Astrocyte (in vitro differentiated cells and primary cell): Measurements from ENCODE around the gene SNAPC4. TPM values are rescaled to one million over a fixed set of nuclear protein-coding genes. Genes with fewer than 3 reads are reported as not detected.

ENCODE experiments used
- DNase-seq: peaks from one replicate; pipeline ENCODE4 v3.0.0-alpha.2; 2010; ENCODE audit warnings: low read depth
- FAIRE-seq: peaks from 2 replicates; lab custom pipeline; 2011; peaks lifted over from hg19 to GRCh38; lab: Jason Lieb, UNC
- H2AFZ ChIP-seq: 2 replicates; pipeline ENCODE4 v1.6.0; 2012; ENCODE audit warnings: low read depth, low read length, inconsistent platforms
- H3K27ac ChIP-seq: 2 replicates; pipeline ENCODE4 v1.5.1; 2011; ENCODE audit warnings: low read depth, low read length, inconsistent platforms
- H3K27me3 ChIP-seq: 2 replicates; pipeline ENCODE4 v1.6.0; 2011; ENCODE audit warnings: low read length, inconsistent platforms; ENCODE audit not compliant: insufficient read depth
- H3K36me3 ChIP-seq: 2 replicates; pipeline ENCODE4 v1.5.1; 2011; ENCODE audit warnings: low read length, inconsistent platforms; ENCODE audit not compliant: insufficient read depth
- H3K4me1 ChIP-seq: 2 replicates; pipeline ENCODE4 v1.5.1; 2011; ENCODE audit warnings: low read length, inconsistent platforms; ENCODE audit not compliant: insufficient read depth
- H3K4me2 ChIP-seq: 2 replicates; pipeline ENCODE4 v1.6.0; 2012; ENCODE audit warnings: low read length, inconsistent platforms
- H3K4me3 ChIP-seq: 2 replicates; pipeline ENCODE4 v1.5.1; 2011; ENCODE audit warnings: low read depth, mild to moderate bottlenecking, low read length, inconsistent platforms; ENCODE audit not compliant: insufficient read depth
- H3K79me2 ChIP-seq: 2 replicates; pipeline ENCODE4 v1.6.0; 2012; ENCODE audit warnings: mild to moderate bottlenecking, low read length, inconsistent platforms; ENCODE audit not compliant: insufficient read depth
- H3K9ac ChIP-seq: 2 replicates; pipeline ENCODE4 v1.6.0; 2012; ENCODE audit warnings: mild to moderate bottlenecking, low read length, inconsistent platforms
- H3K9me3 ChIP-seq: 2 replicates; pipeline ENCODE4 v1.5.1; 2012; ENCODE audit warnings: low read depth, mild to moderate bottlenecking, low read length, inconsistent platforms; ENCODE audit not compliant: insufficient read depth
- H4K20me1 ChIP-seq: 2 replicates; pipeline ENCODE4 v1.6.0; 2012; ENCODE audit warnings: low read length, inconsistent platforms; ENCODE audit not compliant: insufficient read depth
- H3K27ac Mint-ChIP-seq: one replicate; pipeline ENCODE4 v1.8.0; 2021; ENCODE audit warnings: mild to moderate bottlenecking, mixed read lengths; ENCODE audit not compliant: unreplicated experiment
- H3K27me3 Mint-ChIP-seq: one replicate; pipeline ENCODE4 v1.8.0; 2021; ENCODE audit warnings: low read depth, mixed read lengths; ENCODE audit not compliant: unreplicated experiment
- H3K36me3 Mint-ChIP-seq: one replicate; pipeline ENCODE4 v1.8.0; 2021; ENCODE audit warnings: low read depth, mixed read lengths; ENCODE audit not compliant: unreplicated experiment
- H3K4me1 Mint-ChIP-seq: one replicate; pipeline ENCODE4 v1.8.0; 2021; ENCODE audit warnings: low read depth, mixed read lengths; ENCODE audit not compliant: unreplicated experiment
- H3K4me3 Mint-ChIP-seq: one replicate; pipeline ENCODE4 v1.8.0; 2021; ENCODE audit warnings: mild to moderate bottlenecking, moderate library complexity, mixed read lengths; ENCODE audit not compliant: unreplicated experiment
- H3K9me3 Mint-ChIP-seq: one replicate; pipeline ENCODE4 v1.8.0; 2021; ENCODE audit warnings: mild to moderate bottlenecking, mixed read lengths; ENCODE audit not compliant: unreplicated experiment
- CTCF ChIP-seq: IDR thresholded peaks from 2 replicates; pipeline ENCODE4 v1.5.1; 2011; ENCODE audit warnings: low read depth, mild to moderate bottlenecking, inconsistent platforms, low read length, moderate library complexity; ENCODE audit not compliant: insufficient read depth
- EZH2 ChIP-seq: IDR thresholded peaks from 2 replicates; pipeline ENCODE4 v1.6.1; 2012; ENCODE audit warnings: mild to moderate bottlenecking, low read length, inconsistent platforms; ENCODE audit not compliant: insufficient read depth
- total RNA-seq: library from RNA; stranded (reverse); gene quantifications from 2 replicates; pipeline ENCODE4 v1.2.1, GENCODE V29; 2021

SNAPC4 gene
- total RNA-seq, 1 donor from 2014 or later, result 18.6 TPM

DNA sequence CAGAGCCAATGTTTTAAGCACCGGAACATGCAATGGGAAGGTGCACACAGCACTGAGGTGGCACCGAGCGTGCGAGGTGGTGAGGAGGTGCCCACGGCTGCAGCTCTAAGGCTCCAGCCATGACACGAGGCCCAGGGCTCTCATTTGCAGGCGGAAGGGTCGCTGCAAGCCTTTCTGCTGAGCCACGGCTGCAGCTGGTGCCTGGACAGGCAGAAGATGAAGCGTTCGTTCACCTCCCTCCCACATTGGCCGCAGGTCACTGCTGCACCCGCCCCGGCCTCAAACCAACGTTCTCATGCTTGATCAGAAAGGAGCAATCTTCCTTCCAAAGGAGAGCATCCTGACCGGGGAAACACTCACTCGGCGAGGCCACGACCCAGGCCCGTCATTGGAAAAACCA lies 44.1 kb upstream of the SNAPC4 start:
- no peak overlapping the region for H3K4me3 Mint-ChIP-seq
- Histone ChIP-seq H3K9ac (no peak overlapping the region), H3K36me3 (peaks cover 50% of the 10 kb centered on the region), H3K79me2 (peaks cover 16% of the 10 kb centered on the region), H3K9me3 (no peaks in the 10 kb centered on the region), H3K4me3 (no peak overlapping the region), H3K27ac (no peak overlapping the region), H2AFZ (no peak overlapping the region), H3K4me2 (no peak overlapping the region), H3K4me1 (peaks cover 24% of the 10 kb centered on the region), H4K20me1 (peaks cover 77% of the 10 kb centered on the region), H3K27me3 (no peaks in the 10 kb centered on the region)
- H3K9me3 Mint-ChIP-seq, result no peaks in the 10 kb centered on the region
- H3K27me3 Mint-ChIP-seq, result no peaks in the 10 kb centered on the region
- TF ChIP-seq EZH2 (no peak), CTCF (no peak)
- no peak for DNase-seq
- peaks cover 8% of the 10 kb centered on the region for H3K4me1 Mint-ChIP-seq
- peaks cover 20% of the 10 kb centered on the region for H3K36me3 Mint-ChIP-seq
- no peak for FAIRE-seq
- H3K27ac Mint-ChIP-seq, result no peak overlapping the region

DNA sequence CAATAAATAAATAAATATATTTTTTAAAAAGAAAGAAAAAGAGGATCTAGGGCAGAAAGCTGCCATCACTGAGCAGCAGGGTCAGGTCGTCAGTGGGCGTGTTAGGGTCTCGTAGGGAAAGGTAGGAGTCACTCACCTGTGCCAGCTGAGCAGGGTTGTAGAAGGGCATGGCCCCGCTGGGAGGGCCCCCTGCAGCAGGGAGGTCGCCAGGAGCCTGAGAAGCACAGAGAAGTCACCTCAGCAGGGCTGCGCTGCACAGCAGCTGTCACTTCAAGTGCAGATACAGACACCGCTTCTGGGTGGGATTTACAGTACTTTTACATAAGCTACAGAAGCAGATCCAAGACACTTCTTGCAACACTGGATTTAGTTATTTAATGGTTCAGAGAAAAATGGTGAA lies 43.7 kb upstream of the SNAPC4 start:
- no peak for TF ChIP-seq CTCF
- TF ChIP-seq EZH2, result no peak
- H3K9me3 ChIP-seq, result no peaks in the 10 kb centered on the region
- H3K27ac ChIP-seq, result no peak overlapping the region
- peaks cover 20% of the 10 kb centered on the region for H3K36me3 Mint-ChIP-seq
- H3K27me3 Mint-ChIP-seq, result no peaks in the 10 kb centered on the region
- no peak overlapping the region for H3K9ac ChIP-seq
- FAIRE-seq, result no peak
- no peak for DNase-seq
- peaks cover 8% of the 10 kb centered on the region for H3K4me1 Mint-ChIP-seq
- peaks cover 24% of the 10 kb centered on the region for H3K4me1 ChIP-seq
- H2AFZ ChIP-seq, result no peak overlapping the region
- H3K4me3 Mint-ChIP-seq, result no peak overlapping the region
- H3K9me3 Mint-ChIP-seq, result no peaks in the 10 kb centered on the region
- no peak overlapping the region for H3K27ac Mint-ChIP-seq
- no peak overlapping the region for H3K4me2 ChIP-seq
- peaks cover 73% of the 10 kb centered on the region for H4K20me1 ChIP-seq
- H3K79me2 ChIP-seq, result peaks cover 20% of the 10 kb centered on the region
- no peak overlapping the region for H3K4me3 ChIP-seq
- no peaks in the 10 kb centered on the region for H3K27me3 ChIP-seq
- H3K36me3 ChIP-seq, result peaks cover 46% of the 10 kb centered on the region

GRCh38 chr9:136443087-136443486 lies 43.1 kb upstream of the SNAPC4 start:
- Histone ChIP-seq H2AFZ (no peak overlapping the region), H3K4me1 (peaks cover 28% of the 10 kb centered on the region), H3K79me2 (peaks cover 26% of the 10 kb centered on the region), H3K9me3 (no peaks in the 10 kb centered on the region), H3K9ac (no peak overlapping the region), H3K4me2 (no peak overlapping the region), H4K20me1 (peaks cover 75% of the 10 kb centered on the region), H3K36me3 (peaks cover 46% of the 10 kb centered on the region), H3K27me3 (no peaks in the 10 kb centered on the region), H3K27ac (no peak overlapping the region), H3K4me3 (no peak overlapping the region)
- no peak for DNase-seq
- no peak overlapping the region for H3K4me3 Mint-ChIP-seq
- TF ChIP-seq CTCF, result no peak
- no peak for TF ChIP-seq EZH2
- peak overlapping the region; percentile 69 for H3K27ac Mint-ChIP-seq
- H3K27me3 Mint-ChIP-seq, result no peaks in the 10 kb centered on the region
- H3K4me1 Mint-ChIP-seq, result peaks cover 8% of the 10 kb centered on the region
- peaks cover 19% of the 10 kb centered on the region for H3K36me3 Mint-ChIP-seq
- H3K9me3 Mint-ChIP-seq, result no peaks in the 10 kb centered on the region
- no peak for FAIRE-seq
